Measurements from ENCODE around the gene GMDS.
A peak's percentile ranks its signal among the peaks of the same experiment; 100 is the strongest.

DNA sequence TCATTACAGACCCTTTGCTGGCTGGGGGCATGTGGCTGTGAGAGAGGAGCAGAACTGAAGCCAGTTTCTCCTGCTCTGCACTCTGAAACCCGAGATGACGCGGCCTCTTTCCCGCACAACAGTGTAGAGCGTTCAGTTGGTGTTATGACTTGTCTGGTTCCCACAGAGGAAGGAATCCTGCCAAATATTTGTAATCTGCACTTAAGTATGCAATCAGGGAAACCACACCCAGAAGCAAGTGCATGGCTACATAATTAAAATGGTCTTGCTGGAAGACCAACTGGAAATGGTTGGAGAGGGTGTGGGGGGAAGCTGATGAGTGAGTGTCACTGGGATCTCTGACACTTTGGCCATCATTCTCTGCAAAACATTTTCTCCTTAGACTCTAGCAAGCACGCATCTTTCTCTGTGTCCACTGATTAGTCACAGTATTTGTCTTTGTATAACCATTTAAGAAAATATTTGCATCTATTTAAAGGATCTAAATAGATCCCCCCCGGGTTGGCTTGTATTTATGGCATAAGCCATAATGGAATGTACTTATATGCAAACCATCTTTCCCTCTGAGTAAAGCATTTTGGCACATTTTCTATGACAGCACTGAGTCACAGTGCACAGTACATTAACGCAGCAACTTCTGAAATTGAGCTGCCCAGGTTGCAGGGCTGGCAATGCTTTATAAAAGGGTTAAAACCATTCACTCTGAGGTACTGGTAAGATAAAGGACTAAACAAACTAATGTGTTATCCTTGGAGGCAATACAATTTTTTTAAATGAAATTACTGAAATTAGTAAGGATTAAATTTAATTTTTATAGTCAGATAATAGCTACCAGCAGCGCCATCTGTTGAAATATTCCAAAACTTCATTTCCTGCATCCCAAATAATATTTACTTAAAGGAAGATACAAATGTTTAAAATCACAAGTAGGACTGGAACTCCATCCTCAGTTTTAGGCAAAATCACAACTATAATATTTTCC lies 559.0 kb downstream of the GMDS start:
- TF ChIP-seq, protein P1, sequence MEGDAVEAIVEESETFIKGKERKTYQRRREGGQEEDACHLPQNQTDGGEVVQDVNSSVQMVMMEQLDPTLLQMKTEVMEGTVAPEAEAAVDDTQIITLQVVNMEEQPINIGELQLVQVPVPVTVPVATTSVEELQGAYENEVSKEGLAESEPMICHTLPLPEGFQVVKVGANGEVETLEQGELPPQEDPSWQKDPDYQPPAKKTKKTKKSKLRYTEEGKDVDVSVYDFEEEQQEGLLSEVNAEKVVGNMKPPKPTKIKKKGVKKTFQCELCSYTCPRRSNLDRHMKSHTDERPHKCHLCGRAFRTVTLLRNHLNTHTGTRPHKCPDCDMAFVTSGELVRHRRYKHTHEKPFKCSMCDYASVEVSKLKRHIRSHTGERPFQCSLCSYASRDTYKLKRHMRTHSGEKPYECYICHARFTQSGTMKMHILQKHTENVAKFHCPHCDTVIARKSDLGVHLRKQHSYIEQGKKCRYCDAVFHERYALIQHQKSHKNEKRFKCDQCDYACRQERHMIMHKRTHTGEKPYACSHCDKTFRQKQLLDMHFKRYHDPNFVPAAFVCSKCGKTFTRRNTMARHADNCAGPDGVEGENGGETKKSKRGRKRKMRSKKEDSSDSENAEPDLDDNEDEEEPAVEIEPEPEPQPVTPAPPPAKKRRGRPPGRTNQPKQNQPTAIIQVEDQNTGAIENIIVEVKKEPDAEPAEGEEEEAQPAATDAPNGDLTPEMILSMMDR (IDR thresholded peaks at IDR 0.05): peak in 1 of 6 experiments; percentile 4
- TF ChIP-seq POLR2A (IDR thresholded peaks at IDR 0.05): no peak

Data from Peyer's patch (tissue), 4 donors.